Liver (tissue), 9 donors: ENCODE data around the gene BTBD8. TPM values are rescaled to one million over a fixed set of nuclear protein-coding genes. Genes with fewer than 3 reads are reported as not detected.

Experiments
- DNase-seq: peaks from one replicate; pipeline ENCODE4 v3.0.0-alpha.2; 2017; ENCODE audit warnings: low spot score
- H3K27ac ChIP-seq, 2 donors: one replicate each; pipeline ENCODE4 v1.7.0; 2013; ENCODE audit warnings: inconsistent platforms in 2 of 2, low read length in 2 of 2, control low read depth in 1 of 2, low read depth in 1 of 2, mild to moderate bottlenecking in 1 of 2
- H3K27me3 ChIP-seq, 4 donors: one replicate each; pipeline versions ENCODE4 v1.6.1 to v1.7.0; 2013; ENCODE audit warnings: low read length in 3 of 4, inconsistent platforms in 1 of 4, mild to moderate bottlenecking in 1 of 4, moderate library complexity in 1 of 4; ENCODE audit not compliant: control insufficient read depth in 4 of 4, insufficient read depth in 4 of 4
- H3K36me3 ChIP-seq, 4 donors: one replicate each; pipeline versions ENCODE4 v1.6.1 to v1.7.0; 2013; ENCODE audit warnings: low read length in 3 of 4, mild to moderate bottlenecking in 3 of 4, low read depth in 1 of 4, moderate library complexity in 1 of 4; ENCODE audit not compliant: control insufficient read depth in 4 of 4, insufficient read depth in 3 of 4
- H3K4me1 ChIP-seq, 4 donors: one replicate each; pipeline versions ENCODE4 v1.6.1 to v1.7.0; 2013; ENCODE audit warnings: low read length in 3 of 4, mild to moderate bottlenecking in 3 of 4, moderate library complexity in 1 of 4; ENCODE audit not compliant: control insufficient read depth in 4 of 4, insufficient read depth in 4 of 4
- H3K4me3 ChIP-seq, 3 donors: one replicate each; pipeline versions ENCODE4 v1.6.1 to v1.7.0; 2013; ENCODE audit warnings: low read length in 3 of 3, control low read depth in 1 of 3, low read depth in 1 of 3, mild to moderate bottlenecking in 1 of 3
- H3K9ac ChIP-seq, 2 donors: one replicate each; pipeline ENCODE4 v1.7.0; 2013; ENCODE audit warnings: low read length in 2 of 2, mild to moderate bottlenecking in 2 of 2, moderate library complexity in 2 of 2, control low read depth in 1 of 2, low read depth in 1 of 2
- H3K9me3 ChIP-seq, 4 donors: one replicate each; pipeline versions ENCODE4 v1.6.1 to v1.7.0; 2013; ENCODE audit warnings: low read length in 3 of 4; ENCODE audit not compliant: control insufficient read depth in 4 of 4
- EGR1 ChIP-seq, 2 donors: IDR thresholded peaks; 2 replicates each; pipeline ENCODE4 v1.6.1; 2016 to 2018; ENCODE audit warnings: antibody characterized with exemption in 2 of 2, low read depth in 2 of 2
- FOXA1 ChIP-seq: IDR thresholded peaks from 2 replicates; pipeline ENCODE4 v1.6.1; 2016; ENCODE audit warnings: antibody characterized with exemption
- FOXA2 ChIP-seq: IDR thresholded peaks from 2 replicates; pipeline ENCODE4 v1.6.1; 2016; ENCODE audit warnings: antibody characterized with exemption
- GABPA ChIP-seq, 2 donors: IDR thresholded peaks in 1 of 2; conservative IDR thresholded peaks in 1 of 2; 2 replicates each; pipeline ENCODE4 v1.6.1; 2016; ENCODE audit warnings: antibody characterized with exemption in 2 of 2, mild to moderate bottlenecking in 1 of 2, moderate library complexity in 1 of 2
- HNF4A ChIP-seq, 2 donors: conservative IDR thresholded peaks; 2 replicates each; pipeline ENCODE4 v1.6.1; 2016; ENCODE audit warnings: antibody characterized with exemption in 2 of 2, mild to moderate bottlenecking in 2 of 2
- HNF4G ChIP-seq: IDR thresholded peaks from 2 replicates; pipeline ENCODE4 v1.6.1; 2016; ENCODE audit warnings: antibody characterized with exemption
- JUND ChIP-seq, 2 donors: IDR thresholded peaks; 2 replicates each; pipeline ENCODE4 v1.6.1; 2016; ENCODE audit warnings: antibody characterized with exemption in 2 of 2
- NR2F2 ChIP-seq: IDR thresholded peaks from 2 replicates; pipeline ENCODE4 v1.6.1; 2016; ENCODE audit warnings: antibody characterized with exemption
- RAD21 ChIP-seq, 2 donors: IDR thresholded peaks; 2 replicates each; pipeline ENCODE4 v1.6.1; 2016; ENCODE audit warnings: antibody characterized with exemption in 2 of 2, mild to moderate bottlenecking in 2 of 2
- SP1 ChIP-seq: IDR thresholded peaks from 2 replicates; pipeline ENCODE4 v1.6.1; 2018; ENCODE audit warnings: antibody characterized with exemption, mild to moderate bottlenecking
- TAF1 ChIP-seq: conservative IDR thresholded peaks from 2 replicates; pipeline ENCODE4 v1.6.1; 2016; ENCODE audit warnings: antibody characterized with exemption, mild to moderate bottlenecking
- YY1 ChIP-seq: IDR thresholded peaks from 2 replicates; pipeline ENCODE4 v1.6.1; 2016; ENCODE audit warnings: antibody characterized with exemption, mild to moderate bottlenecking
- WGBS: extraction: QIAGEN DNeasy Blood & Tissue Kit; methylation state at CpG from one replicate; pipeline ENCODE4 v1.1.7; 2013; 5-methylcytosine and 5-hydroxymethylcytosine counted together
- polyA plus RNA-seq, 2 donors: library from polyadenylated mRNA; stranded (reverse) in 1 of 2; unstranded in 1 of 2; fragments of 200-250 nt in 1 of 2; fragments of >200 nt in 1 of 2; fragmentation: Nextera tagmentation in 1 of 2; extraction: Ambion mirVana in 1 of 2; gene quantifications; one replicate each; pipeline versions ENCODE4 v1.2.1 to v1.2.3, GENCODE V29; 2013 to 2015
- total RNA-seq, 2 donors: library from RNA; depleted of rRNA; stranded (reverse); fragments of >200 nt; gene quantifications; one replicate each; pipeline ENCODE4 v1.2.3, GENCODE V29; 2014
- TF ChIP-seq, protein P1 (sequence below): IDR thresholded peaks from 2 replicates; pipeline ENCODE4 v1.6.1; 2016; ENCODE audit warnings: antibody characterized with exemption
- TF ChIP-seq, protein P2 (sequence below): IDR thresholded peaks from 2 replicates; pipeline ENCODE4 v1.6.1; 2016; ENCODE audit warnings: antibody characterized with exemption
- TF ChIP-seq, protein P3 (sequence below): IDR thresholded peaks from 2 replicates; pipeline ENCODE4 v1.6.1; 2016; ENCODE audit warnings: antibody characterized with exemption, mild to moderate bottlenecking
- TF ChIP-seq, protein P4 (sequence below): IDR thresholded peaks from 2 replicates; pipeline ENCODE4 v1.6.1; 2016; ENCODE audit warnings: antibody characterized with exemption
- TF ChIP-seq, protein P5 (sequence below): fragments of 150-350 bp; IDR thresholded peaks from 2 replicates; pipeline ENCODE4 v1.5.1; 2017; ENCODE audit warnings: improper control_type of control experiment, low read depth, low read length; ENCODE audit not compliant: missing input control
- donor health status: healthy.
- donor health status: healthy.
- donor health status: healthy.
- donor health status: healthy.
- donor health status: healthy.

BTBD8 gene
- total and polyA plus RNA-seq, 4 donors, result 0.47 to 1.8 (median 1.1) TPM

DNA sequence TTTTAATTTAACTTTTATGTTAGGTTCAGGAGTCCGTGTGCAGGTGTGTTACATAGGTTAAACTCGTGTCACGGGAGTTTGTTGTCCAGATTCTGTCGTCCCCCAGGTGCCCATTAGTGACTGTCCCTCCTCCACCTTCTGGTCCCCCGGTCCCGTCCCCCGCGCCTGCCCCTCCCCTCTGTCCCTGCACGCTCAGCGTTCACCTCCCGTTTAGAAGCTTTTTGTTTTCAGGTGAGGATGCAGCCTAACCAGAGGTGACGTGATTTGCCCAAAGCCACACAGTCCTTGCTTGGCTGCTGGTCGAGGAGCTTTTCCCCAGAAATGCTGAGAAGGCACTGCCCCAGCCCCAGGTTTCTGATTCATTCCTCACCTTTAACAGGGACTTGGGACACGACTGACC is 138.4 kb downstream of the BTBD8 start:
- H3K9me3 ChIP-seq, result no peaks in the 10 kb centered on the region
- WGBS, result 85% methylated on average over 14 of the region's 14 CpGs
- TF ChIP-seq JUND (IDR thresholded peaks at IDR 0.05) (no peak), YY1 (no peak), EGR1 (IDR thresholded peaks at IDR 0.05; ENCODE audit: low read depth in 2 of 2) (no peak), FOXA2 (no peak), GABPA (IDR thresholded peaks at IDR 0.05 in 1 of 2, conservative IDR thresholded peaks at IDR 0.05 in 1 of 2) (no peak), RAD21 (IDR thresholded peaks at IDR 0.05) (no peak), NR2F2 (no peak), FOXA1 (no peak), TAF1 (no peak), SP1 (no peak)
- TF ChIP-seq, protein P1, sequence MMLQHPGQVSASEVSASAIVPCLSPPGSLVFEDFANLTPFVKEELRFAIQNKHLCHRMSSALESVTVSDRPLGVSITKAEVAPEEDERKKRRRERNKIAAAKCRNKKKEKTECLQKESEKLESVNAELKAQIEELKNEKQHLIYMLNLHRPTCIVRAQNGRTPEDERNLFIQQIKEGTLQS, result no peak
- TF ChIP-seq, protein P2, sequence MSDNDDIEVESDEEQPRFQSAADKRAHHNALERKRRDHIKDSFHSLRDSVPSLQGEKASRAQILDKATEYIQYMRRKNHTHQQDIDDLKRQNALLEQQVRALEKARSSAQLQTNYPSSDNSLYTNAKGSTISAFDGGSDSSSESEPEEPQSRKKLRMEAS, result no peak
- TF ChIP-seq, protein P3, sequence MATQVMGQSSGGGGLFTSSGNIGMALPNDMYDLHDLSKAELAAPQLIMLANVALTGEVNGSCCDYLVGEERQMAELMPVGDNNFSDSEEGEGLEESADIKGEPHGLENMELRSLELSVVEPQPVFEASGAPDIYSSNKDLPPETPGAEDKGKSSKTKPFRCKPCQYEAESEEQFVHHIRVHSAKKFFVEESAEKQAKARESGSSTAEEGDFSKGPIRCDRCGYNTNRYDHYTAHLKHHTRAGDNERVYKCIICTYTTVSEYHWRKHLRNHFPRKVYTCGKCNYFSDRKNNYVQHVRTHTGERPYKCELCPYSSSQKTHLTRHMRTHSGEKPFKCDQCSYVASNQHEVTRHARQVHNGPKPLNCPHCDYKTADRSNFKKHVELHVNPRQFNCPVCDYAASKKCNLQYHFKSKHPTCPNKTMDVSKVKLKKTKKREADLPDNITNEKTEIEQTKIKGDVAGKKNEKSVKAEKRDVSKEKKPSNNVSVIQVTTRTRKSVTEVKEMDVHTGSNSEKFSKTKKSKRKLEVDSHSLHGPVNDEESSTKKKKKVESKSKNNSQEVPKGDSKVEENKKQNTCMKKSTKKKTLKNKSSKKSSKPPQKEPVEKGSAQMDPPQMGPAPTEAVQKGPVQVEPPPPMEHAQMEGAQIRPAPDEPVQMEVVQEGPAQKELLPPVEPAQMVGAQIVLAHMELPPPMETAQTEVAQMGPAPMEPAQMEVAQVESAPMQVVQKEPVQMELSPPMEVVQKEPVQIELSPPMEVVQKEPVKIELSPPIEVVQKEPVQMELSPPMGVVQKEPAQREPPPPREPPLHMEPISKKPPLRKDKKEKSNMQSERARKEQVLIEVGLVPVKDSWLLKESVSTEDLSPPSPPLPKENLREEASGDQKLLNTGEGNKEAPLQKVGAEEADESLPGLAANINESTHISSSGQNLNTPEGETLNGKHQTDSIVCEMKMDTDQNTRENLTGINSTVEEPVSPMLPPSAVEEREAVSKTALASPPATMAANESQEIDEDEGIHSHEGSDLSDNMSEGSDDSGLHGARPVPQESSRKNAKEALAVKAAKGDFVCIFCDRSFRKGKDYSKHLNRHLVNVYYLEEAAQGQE, result no peak
- TF ChIP-seq, protein P4, sequence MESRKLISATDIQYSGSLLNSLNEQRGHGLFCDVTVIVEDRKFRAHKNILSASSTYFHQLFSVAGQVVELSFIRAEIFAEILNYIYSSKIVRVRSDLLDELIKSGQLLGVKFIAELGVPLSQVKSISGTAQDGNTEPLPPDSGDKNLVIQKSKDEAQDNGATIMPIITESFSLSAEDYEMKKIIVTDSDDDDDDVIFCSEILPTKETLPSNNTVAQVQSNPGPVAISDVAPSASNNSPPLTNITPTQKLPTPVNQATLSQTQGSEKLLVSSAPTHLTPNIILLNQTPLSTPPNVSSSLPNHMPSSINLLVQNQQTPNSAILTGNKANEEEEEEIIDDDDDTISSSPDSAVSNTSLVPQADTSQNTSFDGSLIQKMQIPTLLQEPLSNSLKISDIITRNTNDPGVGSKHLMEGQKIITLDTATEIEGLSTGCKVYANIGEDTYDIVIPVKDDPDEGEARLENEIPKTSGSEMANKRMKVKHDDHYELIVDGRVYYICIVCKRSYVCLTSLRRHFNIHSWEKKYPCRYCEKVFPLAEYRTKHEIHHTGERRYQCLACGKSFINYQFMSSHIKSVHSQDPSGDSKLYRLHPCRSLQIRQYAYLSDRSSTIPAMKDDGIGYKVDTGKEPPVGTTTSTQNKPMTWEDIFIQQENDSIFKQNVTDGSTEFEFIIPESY, result no peak
- TF ChIP-seq, protein P5, sequence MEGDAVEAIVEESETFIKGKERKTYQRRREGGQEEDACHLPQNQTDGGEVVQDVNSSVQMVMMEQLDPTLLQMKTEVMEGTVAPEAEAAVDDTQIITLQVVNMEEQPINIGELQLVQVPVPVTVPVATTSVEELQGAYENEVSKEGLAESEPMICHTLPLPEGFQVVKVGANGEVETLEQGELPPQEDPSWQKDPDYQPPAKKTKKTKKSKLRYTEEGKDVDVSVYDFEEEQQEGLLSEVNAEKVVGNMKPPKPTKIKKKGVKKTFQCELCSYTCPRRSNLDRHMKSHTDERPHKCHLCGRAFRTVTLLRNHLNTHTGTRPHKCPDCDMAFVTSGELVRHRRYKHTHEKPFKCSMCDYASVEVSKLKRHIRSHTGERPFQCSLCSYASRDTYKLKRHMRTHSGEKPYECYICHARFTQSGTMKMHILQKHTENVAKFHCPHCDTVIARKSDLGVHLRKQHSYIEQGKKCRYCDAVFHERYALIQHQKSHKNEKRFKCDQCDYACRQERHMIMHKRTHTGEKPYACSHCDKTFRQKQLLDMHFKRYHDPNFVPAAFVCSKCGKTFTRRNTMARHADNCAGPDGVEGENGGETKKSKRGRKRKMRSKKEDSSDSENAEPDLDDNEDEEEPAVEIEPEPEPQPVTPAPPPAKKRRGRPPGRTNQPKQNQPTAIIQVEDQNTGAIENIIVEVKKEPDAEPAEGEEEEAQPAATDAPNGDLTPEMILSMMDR, result no peak

DNA sequence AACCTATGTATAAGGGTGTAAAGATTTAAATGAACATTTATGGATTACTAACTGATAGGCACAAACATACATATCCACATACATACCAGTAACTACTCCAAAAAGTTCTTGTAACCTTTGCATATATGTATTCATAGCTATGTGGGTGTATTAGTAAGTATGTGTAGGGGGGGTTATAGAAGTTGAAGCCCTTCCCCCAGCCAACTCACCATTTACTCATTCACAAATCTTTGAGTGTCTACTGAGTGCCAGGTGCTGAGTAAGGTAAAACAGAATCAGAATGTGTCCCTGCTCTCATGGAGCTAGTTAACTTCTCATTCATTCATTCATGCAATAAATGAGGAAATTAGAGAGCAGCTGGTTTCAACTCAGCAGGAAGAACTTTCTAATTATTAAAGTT is 138.9 kb downstream of the BTBD8 start:
- TF ChIP-seq HNF4G, result no peak
- no peak for TF ChIP-seq SP1
- TF ChIP-seq HNF4A (conservative IDR thresholded peaks at IDR 0.05), result no peak
- Histone ChIP-seq H3K4me3 (no peak overlapping the region), H3K27ac (no peak overlapping the region), H3K4me1 (no peaks in the 10 kb centered on the region), H3K9ac (no peak overlapping the region), H3K36me3 (no peaks in the 10 kb centered on the region), H3K9me3 (no peaks in the 10 kb centered on the region), H3K27me3 (no peaks in the 10 kb centered on the region)
- no peak for DNase-seq

More for the DNA sequence above, 138.4 kb downstream of the BTBD8 start:
- H3K27ac ChIP-seq, result no peak overlapping the region
- no peak overlapping the region for H3K9ac ChIP-seq
- no peak for DNase-seq
- no peaks in the 10 kb centered on the region for H3K36me3 ChIP-seq
- H3K27me3 ChIP-seq, result no peaks in the 10 kb centered on the region
- no peak overlapping the region for H3K4me3 ChIP-seq
- H3K4me1 ChIP-seq, result no peaks in the 10 kb centered on the region
